NB4 (cell line): ENCODE measurements around the gene STX10.
A peak's percentile ranks its signal among the peaks of the same experiment; 100 is the strongest.

Source experiments
- DNase-seq: peaks from one replicate; pipeline ENCODE4 v3.0.0; 2010; ENCODE audit warnings: low read depth
- H3K4me3 ChIP-seq: one replicate; pipeline ENCODE4 v1.5.1; 2011; ENCODE audit warnings: mild to moderate bottlenecking, low read depth, low read length, moderate library complexity
- CTCF ChIP-seq: IDR thresholded peaks from one replicate; pipeline ENCODE4 v1.5.1; 2012; ENCODE audit warnings: low read depth, low read length
- MAX ChIP-seq: IDR thresholded peaks from 2 replicates; pipeline ENCODE4 v1.6.1; 2011; ENCODE audit warnings: low read depth, low read length
- MYC ChIP-seq: IDR thresholded peaks from 2 replicates; pipeline ENCODE4 v1.6.1; 2011; ENCODE audit warnings: low read depth, low read length
- POLR2A ChIP-seq: IDR thresholded peaks from 2 replicates; pipeline ENCODE4 v1.6.1; 2011; ENCODE audit warnings: mild to moderate bottlenecking; ENCODE audit not compliant: insufficient read length; ENCODE audit errors: extremely low read depth

The STX10 gene

GRCh38 chr19:13099073-13099999 is 50.8 kb downstream of the STX10 start:
- peak overlapping the region; percentile 98 for H3K4me3 ChIP-seq
- peak; percentile 96 for DNase-seq
- TF ChIP-seq POLR2A (peak; percentile 49), CTCF (no peak), MAX (peak; percentile 81), MYC (peak; percentile 94)

GRCh38 chr19:13098277-13099072 is 51.7 kb downstream of the STX10 start:
- TF ChIP-seq MYC (no peak), MAX (no peak), CTCF (no peak), POLR2A (no peak)
- H3K4me3 ChIP-seq: peak overlapping the region; percentile 71
- peak; percentile 90 for DNase-seq

GRCh38 chr19:13097463-13098258 is 52.5 kb downstream of the STX10 start:
- DNase-seq: peak; percentile 89
- no peak for TF ChIP-seq CTCF
- 0 out of 2 replicates have a peak, but pooled peaks have one; percentile 4 for TF ChIP-seq MYC
- peak overlapping the region; percentile 66 for H3K4me3 ChIP-seq

GRCh38 chr19:13097033-13097462 is 53.1 kb downstream of the STX10 start:
- TF ChIP-seq MAX (no peak), MYC (no peak)
- H3K4me3 ChIP-seq: peak overlapping the region; percentile 66
- peak; percentile 34 for DNase-seq

GRCh38 chr19:13095934-13096927 is 53.9 kb downstream of the STX10 start:
- peak overlapping the region; percentile 66 for H3K4me3 ChIP-seq
- DNase-seq: peak; percentile 86
- TF ChIP-seq CTCF: peak; percentile 12
- TF ChIP-seq MYC: no peak; the same call in 1 of the 2 replicates
- TF ChIP-seq MAX: peak; percentile 51; the same call in 1 of the 2 replicates
- peak; percentile 26 for TF ChIP-seq POLR2A
